WTC11 (cell line): Measurements from ENCODE around the gene CDK6. TPM values are rescaled to one million over a fixed set of nuclear protein-coding genes. Genes with fewer than 3 reads are reported as not detected.
A peak's percentile ranks its signal among the peaks of the same experiment; 100 is the strongest.

Experiments
- ATAC-seq: fragments of 200-7000 bp; cut with Tn5 transposase; 2 replicates; pipeline ENCODE4 v1.10.0; 2021; ENCODE audit warnings: mild to moderate bottlenecking, moderate library complexity
- CTCF ChIA-PET: fragments of 300-600 bp; sonication (Branson Sonifier 250); formaldehyde crosslinking; loops from one replicate; lab custom pipeline; 2021; ENCODE audit warnings: antibody characterized with exemption; lab: Charles Lee
- POLR2A ChIA-PET: fragments of 350-600 bp; sonication (Branson Sonifier 250); formaldehyde crosslinking; loops from one replicate; lab custom pipeline; 2021; ENCODE audit warnings: antibody characterized with exemption; lab: Charles Lee
- DNase-seq: peaks from one replicate; pipeline ENCODE4 v3.0.0; 2021; ENCODE audit warnings: low spot score
- H3K27ac Mint-ChIP-seq: 2 replicates; pipeline ENCODE4 v1.8.0; 2021; ENCODE audit warnings: mixed read lengths
- H3K27me3 Mint-ChIP-seq: 2 replicates; pipeline ENCODE4 v1.8.0; 2021; ENCODE audit warnings: low read depth, mild to moderate bottlenecking, moderate library complexity, mixed read lengths
- H3K36me3 Mint-ChIP-seq: 2 replicates; pipeline ENCODE4 v1.8.0; 2021; ENCODE audit warnings: mixed read lengths
- H3K4me1 Mint-ChIP-seq: 2 replicates; pipeline ENCODE4 v1.8.0; 2022; ENCODE audit warnings: mixed read lengths
- H3K4me3 Mint-ChIP-seq: 2 replicates; pipeline ENCODE4 v1.8.0; 2021; ENCODE audit warnings: mild to moderate bottlenecking, moderate library complexity, mixed read lengths
- H3K9me3 Mint-ChIP-seq: 2 replicates; pipeline ENCODE4 v1.8.0; 2021; ENCODE audit warnings: mixed read lengths
- AR ChIP-seq: fragments of 250-450 bp; sonication (Bioruptor Pico); IDR thresholded peaks from 2 replicates; pipeline ENCODE4 v1.9.0; 2021; ENCODE audit warnings: mild to moderate bottlenecking
- CREM ChIP-seq: sonication (generic); formaldehyde crosslinking; IDR thresholded peaks from 2 replicates; pipeline ENCODE4 v1.8.1; 2022; ENCODE audit warnings: mild to moderate bottlenecking, missing genetic modification reagents, moderate library complexity
- CTCF ChIP-seq: fragments of 200-600 bp; IDR thresholded peaks from 2 replicates; pipeline ENCODE4 v1.8.0; 2022; ENCODE audit warnings: antibody characterized with exemption
- FOXJ3 ChIP-seq: sonication (generic); formaldehyde crosslinking; IDR thresholded peaks from 2 replicates; pipeline ENCODE4 v1.9.0; 2021; ENCODE audit warnings: missing genetic modification reagents, mild to moderate bottlenecking, borderline replicate concordance
- FOXK1 ChIP-seq: sonication (generic); formaldehyde crosslinking; IDR thresholded peaks from 2 replicates; pipeline ENCODE4 v1.8.0; 2022; ENCODE audit warnings: mild to moderate bottlenecking, moderate library complexity, missing genetic modification reagents
- FOXP4 ChIP-seq: sonication (generic); formaldehyde crosslinking; IDR thresholded peaks from 2 replicates; pipeline ENCODE4 v1.8.0; 2022; ENCODE audit warnings: mild to moderate bottlenecking, missing genetic modification reagents
- GABPB1 ChIP-seq: sonication (generic); formaldehyde crosslinking; IDR thresholded peaks from 2 replicates; pipeline ENCODE4 v1.8.1; 2023; ENCODE audit warnings: mild to moderate bottlenecking, missing genetic modification reagents
- JUN ChIP-seq: sonication (generic); formaldehyde crosslinking; IDR thresholded peaks from 2 replicates; pipeline ENCODE4 v1.8.0; 2023; ENCODE audit warnings: mild to moderate bottlenecking, missing genetic modification reagents
- MYBL2 ChIP-seq: sonication (generic); formaldehyde crosslinking; IDR thresholded peaks from 2 replicates; pipeline ENCODE4 v1.8.1; 2023; ENCODE audit warnings: mild to moderate bottlenecking, moderate library complexity, missing genetic modification reagents
- NR3C1 ChIP-seq: sonication (generic); formaldehyde crosslinking; conservative IDR thresholded peaks from 2 replicates; pipeline ENCODE4 v1.8.1; 2023; ENCODE audit warnings: low read depth, mild to moderate bottlenecking, missing genetic modification reagents
- OVOL2 ChIP-seq: fragments of 250-450 bp; sonication (Bioruptor Pico); IDR thresholded peaks from 2 replicates; pipeline ENCODE4 v1.9.0; 2021; ENCODE audit warnings: mild to moderate bottlenecking, borderline replicate concordance
- SMAD4 ChIP-seq: sonication (generic); formaldehyde crosslinking; IDR thresholded peaks from 2 replicates; pipeline ENCODE4 v1.8.0; 2022; ENCODE audit warnings: mild to moderate bottlenecking, missing genetic modification reagents
- TEAD1 ChIP-seq: sonication (generic); formaldehyde crosslinking; IDR thresholded peaks from 2 replicates; pipeline ENCODE4 v1.8.0; 2022; ENCODE audit warnings: mild to moderate bottlenecking, missing genetic modification reagents
- ZNF232 ChIP-seq: sonication (generic); formaldehyde crosslinking; IDR thresholded peaks from 2 replicates; pipeline ENCODE4 v1.8.0; 2022; ENCODE audit warnings: mild to moderate bottlenecking, missing genetic modification reagents
- ZNF425 ChIP-seq: fragments of 250-450 bp; sonication (Bioruptor Pico); conservative IDR thresholded peaks from 2 replicates; pipeline ENCODE4 v1.9.0; 2021; ENCODE audit warnings: mild to moderate bottlenecking
- ZNF671 ChIP-seq: fragments of 250-450 bp; sonication (Bioruptor Pico); IDR thresholded peaks from 2 replicates; pipeline ENCODE4 v1.8.0; 2021; ENCODE audit warnings: mild to moderate bottlenecking
- total RNA-seq: library from RNA; stranded (reverse); gene quantifications from 3 replicates; pipeline ENCODE4 v1.2.3, GENCODE V29; 2021

Gene CDK6
- total RNA-seq, 1 experiment from 2014 or later, result 47.2 TPM

GRCh38 chr7:92695308-92696261 lies 140.8 kb downstream of the CDK6 start:
- Mint-ChIP-seq H3K36me3 (no peaks in the 10 kb centered on the region), H3K27ac (peak overlapping the region; percentile 91), H3K9me3 (no peaks in the 10 kb centered on the region), H3K4me1 (peaks cover 44% of the 10 kb centered on the region), H3K27me3 (no peaks in the 10 kb centered on the region)
- DNase-seq (peak; percentile 41), ATAC-seq (peak; percentile 78)
- POLR2A ChIA-PET, result interaction anchor here (0.6 to 1.3 kb wide), 3 partner anchors 29 to 139 kb away, joined by 3 to 6 read pairs (median 3); no protein-coding TSS in a partner anchor
- TF ChIP-seq CREM (CRISPR knock-in tag) (no peak), JUN (CRISPR knock-in tag) (no peak), GABPB1 (peak; percentile 45; the same call in 1 of the 2 replicates), TEAD1 (CRISPR knock-in tag) (no peak), SMAD4 (CRISPR knock-in tag) (no peak), FOXK1 (CRISPR knock-in tag) (peak; percentile 69)
- TF ChIP-seq, all 79 proteins: peak for 2
- CTCF ChIA-PET, result interaction anchor here (0.7 to 3.5 kb wide), 5 partner anchors 12 to 185 kb away, joined by 3 to 28 read pairs (median 5); partner anchors contain the start of gene CDK6
- peak overlapping the region; percentile 67 for H3K4me3 Mint-ChIP-seq

GRCh38 chr7:92694211-92694610 lies 142.2 kb downstream of the CDK6 start:
- no peaks in the 10 kb centered on the region for H3K36me3 Mint-ChIP-seq
- CTCF ChIA-PET, result interaction anchor here (3.5 kb wide), 1 partner anchor 138 kb away, joined by 28 read pairs; no protein-coding TSS in a partner anchor
- H3K9me3 Mint-ChIP-seq, result no peaks in the 10 kb centered on the region
- H3K4me1 Mint-ChIP-seq, result peaks cover 42% of the 10 kb centered on the region
- POLR2A ChIA-PET, result no interaction called here
- TF ChIP-seq NR3C1 (CRISPR knock-in tag), result no peak
- no peak for TF ChIP-seq JUN (CRISPR knock-in tag)
- H3K27me3 Mint-ChIP-seq, result no peaks in the 10 kb centered on the region
- H3K4me3 Mint-ChIP-seq, result no peak overlapping the region
- no peak overlapping the region for H3K27ac Mint-ChIP-seq
- DNase-seq (no peak), ATAC-seq (no peak)

- H3K27ac Mint-ChIP-seq, result no peak overlapping the region
- H3K36me3 Mint-ChIP-seq, result no peaks in the 10 kb centered on the region
- CTCF ChIA-PET, result interaction anchor here (3.5 kb wide), 1 partner anchor 139 kb away, joined by 28 read pairs; no protein-coding TSS in a partner anchor
- TF ChIP-seq ZNF232 (CRISPR knock-in tag) (no peak), FOXJ3 (CRISPR knock-in tag) (no peak), ZNF425 (CRISPR knock-in tag) (no peak)
- no peak for ATAC-seq
- no peaks in the 10 kb centered on the region for H3K9me3 Mint-ChIP-seq
- POLR2A ChIA-PET, result no interaction called here
- H3K4me3 Mint-ChIP-seq, result no peak overlapping the region
- peaks cover 41% of the 10 kb centered on the region for H3K4me1 Mint-ChIP-seq
- DNase-seq, result no peak
- no peaks in the 10 kb centered on the region for H3K27me3 Mint-ChIP-seq
Measured at GRCh38 chr7:92693519-92693918, 142.9 kb downstream of the CDK6 start.

GRCh38 chr7:92691578-92691977 lies 144.8 kb downstream of the CDK6 start:
- H3K27ac Mint-ChIP-seq, result no peak overlapping the region
- DNase-seq (no peak), ATAC-seq (peak; percentile 61)
- no peak for TF ChIP-seq OVOL2 (CRISPR knock-in tag)
- TF ChIP-seq ZNF671 (CRISPR knock-in tag), result no peak
- TF ChIP-seq CTCF, result peak; percentile 36; the same call in 1 of the 2 replicates
- TF ChIP-seq AR (CRISPR knock-in tag), result no peak
- TF ChIP-seq MYBL2 (CRISPR knock-in tag), result no peak
- no peak for TF ChIP-seq FOXP4 (CRISPR knock-in tag)

More at GRCh38 chr7:92691578-92691977, 144.8 kb downstream of the CDK6 start:
- no peaks in the 10 kb centered on the region; the same call in 1 of the 2 replicates for H3K27me3 Mint-ChIP-seq
- H3K9me3 Mint-ChIP-seq, result no peaks in the 10 kb centered on the region
- CTCF ChIA-PET, result no interaction called here
- H3K4me3 Mint-ChIP-seq, result no peak overlapping the region
- POLR2A ChIA-PET, result no interaction called here
- H3K4me1 Mint-ChIP-seq, result peaks cover 28% of the 10 kb centered on the region
- H3K36me3 Mint-ChIP-seq, result no peaks in the 10 kb centered on the region
